ENCODE measurements around the gene MLPH. TPM values are rescaled to one million over a fixed set of nuclear protein-coding genes. Genes with fewer than 3 reads are reported as not detected.
A peak's percentile ranks its signal among the peaks of the same experiment; 100 is the strongest.

The MLPH gene
- total and polyA plus RNA-seq, 2 of the 13 experiments (the other 11 are each of a cell fraction or from before 2014, with no cell fraction given): 0.12 TPM; not detected in 1

DNA sequence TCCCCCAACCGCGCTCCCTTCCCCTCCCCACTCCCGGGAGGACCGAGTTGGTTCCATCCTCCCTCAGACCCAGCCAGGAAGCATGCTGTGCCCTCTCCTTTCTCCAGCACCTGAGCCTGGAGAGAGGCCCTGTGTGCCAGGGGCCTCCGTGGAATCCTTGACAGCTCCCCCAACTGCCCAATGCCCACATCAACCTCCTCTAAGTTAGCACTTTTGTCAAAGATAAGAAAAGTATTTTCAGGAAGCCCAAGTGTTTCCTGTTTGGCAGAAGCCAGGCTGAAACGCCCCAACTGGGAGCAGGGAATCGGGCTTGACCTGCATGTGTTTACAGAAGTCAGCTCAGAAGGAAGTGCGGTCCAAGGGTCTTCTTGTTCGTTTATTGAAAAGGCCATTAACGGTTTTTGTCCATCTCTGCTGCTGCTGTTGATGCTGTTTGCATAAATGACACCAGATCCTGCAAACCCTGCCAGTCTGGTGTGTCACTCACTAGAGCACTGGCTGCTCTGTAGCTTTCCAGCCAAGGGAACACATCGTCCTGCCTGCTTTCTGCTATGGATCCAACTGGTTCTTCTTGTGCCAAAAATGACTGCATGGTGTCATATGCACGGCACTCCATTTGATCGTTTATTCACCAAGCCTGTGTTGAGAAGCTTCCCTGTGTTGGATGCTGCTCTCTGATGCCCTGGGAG lies 37.7 kb upstream of the MLPH start:
- DNase-seq (ENCODE audit: low spot score) (no peak), FAIRE-seq (no peak), ATAC-seq (no peak)
- ChIA-PET POLR2A (no interaction called here), CTCF (ENCODE audit: low intra/inter-chr PET ratio, low total read pairs) (no interaction called here)
- intact Hi-C loops (cut with micrococcal nuclease; ENCODE audit: unreplicated experiment): no loop called here
- TF ChIP-seq ZNF563 (CRISPR knock-in tag; IDR thresholded peaks at IDR 0.05) (no peak), FOXJ3 (CRISPR knock-in tag; IDR thresholded peaks at IDR 0.05; ENCODE audit: borderline replicate concordance) (no peak), TRIM24 (CRISPR knock-in tag; IDR thresholded peaks at IDR 0.05) (no peak), MAF1 (CRISPR knock-in tag; IDR thresholded peaks at IDR 0.05; ENCODE audit: borderline replicate concordance) (no peak), JUNB (CRISPR knock-in tag; IDR thresholded peaks at IDR 0.05; ENCODE audit: borderline replicate concordance) (no peak), ZSCAN25 (CRISPR knock-in tag; IDR thresholded peaks at IDR 0.05) (no peak)
- TF ChIP-seq, protein P1, sequence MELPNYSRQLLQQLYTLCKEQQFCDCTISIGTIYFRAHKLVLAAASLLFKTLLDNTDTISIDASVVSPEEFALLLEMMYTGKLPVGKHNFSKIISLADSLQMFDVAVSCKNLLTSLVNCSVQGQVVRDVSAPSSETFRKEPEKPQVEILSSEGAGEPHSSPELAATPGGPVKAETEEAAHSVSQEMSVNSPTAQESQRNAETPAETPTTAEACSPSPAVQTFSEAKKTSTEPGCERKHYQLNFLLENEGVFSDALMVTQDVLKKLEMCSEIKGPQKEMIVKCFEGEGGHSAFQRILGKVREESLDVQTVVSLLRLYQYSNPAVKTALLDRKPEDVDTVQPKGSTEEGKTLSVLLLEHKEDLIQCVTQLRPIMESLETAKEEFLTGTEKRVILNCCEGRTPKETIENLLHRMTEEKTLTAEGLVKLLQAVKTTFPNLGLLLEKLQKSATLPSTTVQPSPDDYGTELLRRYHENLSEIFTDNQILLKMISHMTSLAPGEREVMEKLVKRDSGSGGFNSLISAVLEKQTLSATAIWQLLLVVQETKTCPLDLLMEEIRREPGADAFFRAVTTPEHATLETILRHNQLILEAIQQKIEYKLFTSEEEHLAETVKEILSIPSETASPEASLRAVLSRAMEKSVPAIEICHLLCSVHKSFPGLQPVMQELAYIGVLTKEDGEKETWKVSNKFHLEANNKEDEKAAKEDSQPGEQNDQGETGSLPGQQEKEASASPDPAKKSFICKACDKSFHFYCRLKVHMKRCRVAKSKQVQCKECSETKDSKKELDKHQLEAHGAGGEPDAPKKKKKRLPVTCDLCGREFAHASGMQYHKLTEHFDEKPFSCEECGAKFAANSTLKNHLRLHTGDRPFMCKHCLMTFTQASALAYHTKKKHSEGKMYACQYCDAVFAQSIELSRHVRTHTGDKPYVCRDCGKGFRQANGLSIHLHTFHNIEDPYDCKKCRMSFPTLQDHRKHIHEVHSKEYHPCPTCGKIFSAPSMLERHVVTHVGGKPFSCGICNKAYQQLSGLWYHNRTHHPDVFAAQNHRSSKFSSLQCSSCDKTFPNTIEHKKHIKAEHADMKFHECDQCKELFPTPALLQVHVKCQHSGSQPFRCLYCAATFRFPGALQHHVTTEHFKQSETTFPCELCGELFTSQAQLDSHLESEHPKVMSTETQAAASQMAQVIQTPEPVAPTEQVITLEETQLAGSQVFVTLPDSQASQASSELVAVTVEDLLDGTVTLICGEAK (IDR thresholded peaks at IDR 0.05): no peak
- TF ChIP-seq, protein P1 (CRISPR knock-in tag; IDR thresholded peaks at IDR 0.05): 0 out of 2 replicates have a peak, but pooled peaks have one; percentile 2
- Histone ChIP-seq H3K4me1 (ENCODE audit: insufficient read depth, low read length) (peaks cover 6% of the 10 kb centered on the region; the same call in 1 of the 2 replicates), H3K4me2 (ENCODE audit: low read depth, low read length) (no peak overlapping the region), H3K79me2 (ENCODE audit: insufficient read depth, low read length) (no peaks in the 10 kb centered on the region), H3K27me3 (ENCODE audit: control insufficient read depth in 1 of 2, insufficient read depth in 2 of 2, low read length in 2 of 2) (peaks cover 2 to 61% of the 10 kb centered on the region in 2 experiments; a peak in 4 of 5 replicates), H4K20me1 (ENCODE audit: insufficient read depth, low read length) (peaks cover 2% of the 10 kb centered on the region; the same call in 1 of the 2 replicates), H3K36me3 (replicated peaks in 1 of 2; ENCODE audit: control insufficient read depth in 1 of 2, insufficient read depth in 2 of 2, low read length in 2 of 2) (no peaks in the 10 kb centered on the region), H3K4me3 (replicated peaks in 1 of 3; ENCODE audit: insufficient read depth in 1 of 3, low read depth in 2 of 3, low read length in 3 of 3) (no peak overlapping the region), H3K27ac (ENCODE audit: extremely low read length, insufficient read depth, low read length) (no peak overlapping the region), H2AFZ (ENCODE audit: low read length) (no peak overlapping the region), H3K9me3 (ENCODE audit: low read length) (no peaks in the 10 kb centered on the region), H3K9ac (ENCODE audit: insufficient read depth, low read depth, low read length) (no peak overlapping the region)
- BruUV-seq (replicated peaks): no TSS peak
- 24% methylated on average over 13 of the region's 13 CpGs for WGBS (ENCODE audit: low lambda C conversion rate)
- in situ Hi-C loops (cut with HindIII; ENCODE audit: extremely low pct_ligation_motif_present, low pct_unique_long_range_greater_than_20kb): no loop called here
